GM23338 (cell line): ENCODE measurements around the gene CD33. TPM values are rescaled to one million over a fixed set of nuclear protein-coding genes. Genes with fewer than 3 reads are reported as not detected.

Source experiments
- ATAC-seq: fragments of 200-7000 bp; cut with Tn5 transposase; 3 replicates; pipeline ENCODE4 v1.9.1; 2020
- DNase-seq: peaks from one replicate; pipeline ENCODE4 v3.0.0-alpha.2; 2015; ENCODE audit warnings: low spot score
- H2AFZ ChIP-seq: fragments of 200-600 bp; sonication (generic); 2 replicates; pipeline ENCODE4 v1.8.0; 2016; ENCODE audit warnings: antibody characterized with exemption, mild to moderate bottlenecking, moderate library complexity
- H3F3A ChIP-seq: fragments of 200-600 bp; sonication (generic); replicated peaks from 2 replicates; pipeline ENCODE4 v1.8.0; 2017; ENCODE audit warnings: antibody characterized with exemption, mixed run types, low read depth
- H3K27ac ChIP-seq: fragments of 200-600 bp; sonication (generic); 2 replicates; pipeline ENCODE4 v1.6.1; 2016; ENCODE audit warnings: low read depth
- H3K27me3 ChIP-seq: fragments of 200-600 bp; sonication (generic); 2 replicates; pipeline ENCODE4 v1.8.0; 2016; ENCODE audit warnings: mild to moderate bottlenecking, mixed run types, moderate library complexity; ENCODE audit not compliant: insufficient read depth
- H3K36me3 ChIP-seq: fragments of 200-600 bp; sonication (generic); 2 replicates; pipeline ENCODE4 v1.8.0; 2016; ENCODE audit warnings: mild to moderate bottlenecking; ENCODE audit not compliant: insufficient read depth
- H3K4me1 ChIP-seq: fragments of 200-600 bp; sonication (generic); 2 replicates; pipeline ENCODE4 v1.8.0; 2016; ENCODE audit warnings: mild to moderate bottlenecking, moderate library complexity; ENCODE audit not compliant: insufficient read depth
- H3K4me2 ChIP-seq: fragments of 200-600 bp; sonication (generic); 2 replicates; pipeline ENCODE4 v1.7.1; 2017; ENCODE audit warnings: mixed run types
- H3K4me3 ChIP-seq: fragments of 200-600 bp; sonication (generic); 2 replicates; pipeline ENCODE4 v1.6.1; 2016; ENCODE audit warnings: mixed run types
- H3K79me2 ChIP-seq: fragments of 200-600 bp; sonication (generic); replicated peaks from 2 replicates; pipeline ENCODE4 v1.8.0; 2017; ENCODE audit warnings: mild to moderate bottlenecking; ENCODE audit not compliant: insufficient read depth
- H3K9me2 ChIP-seq: fragments of 200-600 bp; sonication (generic); 2 replicates; pipeline ENCODE4 v1.8.0; 2017; ENCODE audit not compliant: insufficient read depth
- H4K20me1 ChIP-seq: fragments of 200-600 bp; sonication (generic); replicated peaks from 2 replicates; pipeline ENCODE4 v1.8.0; 2017; ENCODE audit warnings: mild to moderate bottlenecking; ENCODE audit not compliant: insufficient read depth
- H3K27ac Mint-ChIP-seq: 2 replicates; pipeline ENCODE4 v1.8.0; 2020; ENCODE audit warnings: inconsistent platforms, mild to moderate bottlenecking, moderate library complexity, mixed read lengths
- H3K27me3 Mint-ChIP-seq: 3 replicates; pipeline ENCODE4 v1.8.0; 2022; ENCODE audit warnings: low read depth, mild to moderate bottlenecking, moderate library complexity, mixed read lengths, inconsistent platforms; ENCODE audit not compliant: insufficient read depth, poor library complexity
- H3K36me3 Mint-ChIP-seq: 3 replicates; pipeline ENCODE4 v1.8.0; 2021; ENCODE audit warnings: low read depth, mild to moderate bottlenecking, inconsistent platforms, moderate library complexity, mixed read lengths
- H3K4me1 Mint-ChIP-seq: 3 replicates; pipeline ENCODE4 v1.8.0; 2020; ENCODE audit warnings: mild to moderate bottlenecking, inconsistent platforms, mixed read lengths
- H3K4me3 Mint-ChIP-seq: 3 replicates; pipeline ENCODE4 v1.8.0; 2021; ENCODE audit warnings: moderate library complexity, mild to moderate bottlenecking, inconsistent platforms, mixed read lengths
- H3K9me3 Mint-ChIP-seq: 3 replicates; pipeline ENCODE4 v1.8.0; 2020; ENCODE audit warnings: moderate library complexity, mild to moderate bottlenecking, inconsistent platforms, mixed read lengths
- CREB1 ChIP-seq: fragments of 250-450 bp; sonication (Bioruptor Pico); IDR thresholded peaks from 2 replicates; pipeline ENCODE4 v1.5.0; 2020; ENCODE audit warnings: low read depth, mild to moderate bottlenecking, moderate library complexity
- JUNB ChIP-seq: IDR thresholded peaks from one replicate; pipeline ENCODE4 v1.6.1; 2016; ENCODE audit warnings: antibody characterized with exemption; ENCODE audit not compliant: unreplicated experiment
- POLR2AphosphoS5 ChIP-seq: IDR thresholded peaks from 2 replicates; pipeline ENCODE4 v1.6.1; 2016; ENCODE audit warnings: antibody characterized with exemption, low read depth
- STAT1 ChIP-seq: IDR thresholded peaks from one replicate; pipeline ENCODE4 v1.6.1; 2016; ENCODE audit warnings: antibody characterized with exemption; ENCODE audit not compliant: unreplicated experiment
- ZNF331 ChIP-seq: fragments of 250-450 bp; sonication (Bioruptor Pico); IDR thresholded peaks from 2 replicates; pipeline ENCODE4 v1.5.0; 2020; ENCODE audit warnings: low read depth, mild to moderate bottlenecking, moderate library complexity
- polyA plus RNA-seq: library from polyadenylated mRNA; unstranded; fragments of >200 nt; fragmentation: Nextera tagmentation; extraction: Ambion mirVana; gene quantifications from 2 replicates; pipeline ENCODE4 v1.2.1, GENCODE V29; 2016
- total RNA-seq: library from RNA; depleted of rRNA; stranded (reverse); fragments of >200 nt; shearing (Covaris generic); gene quantifications from 2 replicates; pipeline ENCODE4 v1.2.3, GENCODE V29; 2014
- TF ChIP-seq, protein P1 (sequence below): fragments of 250-450 bp; sonication (Bioruptor Pico); IDR thresholded peaks from 2 replicates; pipeline ENCODE4 v1.5.0; 2020; ENCODE audit warnings: mild to moderate bottlenecking, moderate library complexity
- TF ChIP-seq, protein P2 (sequence below): IDR thresholded peaks from one replicate; pipeline ENCODE4 v1.6.1; 2018; ENCODE audit warnings: antibody characterized with exemption; ENCODE audit not compliant: unreplicated experiment

Gene CD33
- total and polyA plus RNA-seq, 2 experiments from 2014 or later: 0.45 TPM; not detected in 1

DNA sequence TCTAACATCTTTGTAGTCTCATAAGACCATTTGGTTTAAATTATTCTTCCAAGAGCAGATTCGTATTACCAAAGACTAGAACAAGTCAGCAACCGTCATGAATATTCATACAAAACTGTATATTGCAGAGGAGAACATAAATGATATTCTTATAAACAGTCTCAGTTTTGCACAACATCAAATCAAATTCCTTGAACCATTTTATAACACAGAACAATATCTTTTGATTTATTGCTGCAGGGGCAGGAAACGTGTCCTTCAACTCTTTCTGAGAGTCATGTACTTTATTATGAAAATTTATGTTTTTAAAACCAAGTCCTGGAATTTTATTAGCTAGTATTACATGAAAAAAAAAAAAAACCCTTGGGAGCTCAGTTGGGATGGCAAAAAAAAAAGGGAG, 52.2 kb downstream of the CD33 start (continued):
- TF ChIP-seq, protein P1, sequence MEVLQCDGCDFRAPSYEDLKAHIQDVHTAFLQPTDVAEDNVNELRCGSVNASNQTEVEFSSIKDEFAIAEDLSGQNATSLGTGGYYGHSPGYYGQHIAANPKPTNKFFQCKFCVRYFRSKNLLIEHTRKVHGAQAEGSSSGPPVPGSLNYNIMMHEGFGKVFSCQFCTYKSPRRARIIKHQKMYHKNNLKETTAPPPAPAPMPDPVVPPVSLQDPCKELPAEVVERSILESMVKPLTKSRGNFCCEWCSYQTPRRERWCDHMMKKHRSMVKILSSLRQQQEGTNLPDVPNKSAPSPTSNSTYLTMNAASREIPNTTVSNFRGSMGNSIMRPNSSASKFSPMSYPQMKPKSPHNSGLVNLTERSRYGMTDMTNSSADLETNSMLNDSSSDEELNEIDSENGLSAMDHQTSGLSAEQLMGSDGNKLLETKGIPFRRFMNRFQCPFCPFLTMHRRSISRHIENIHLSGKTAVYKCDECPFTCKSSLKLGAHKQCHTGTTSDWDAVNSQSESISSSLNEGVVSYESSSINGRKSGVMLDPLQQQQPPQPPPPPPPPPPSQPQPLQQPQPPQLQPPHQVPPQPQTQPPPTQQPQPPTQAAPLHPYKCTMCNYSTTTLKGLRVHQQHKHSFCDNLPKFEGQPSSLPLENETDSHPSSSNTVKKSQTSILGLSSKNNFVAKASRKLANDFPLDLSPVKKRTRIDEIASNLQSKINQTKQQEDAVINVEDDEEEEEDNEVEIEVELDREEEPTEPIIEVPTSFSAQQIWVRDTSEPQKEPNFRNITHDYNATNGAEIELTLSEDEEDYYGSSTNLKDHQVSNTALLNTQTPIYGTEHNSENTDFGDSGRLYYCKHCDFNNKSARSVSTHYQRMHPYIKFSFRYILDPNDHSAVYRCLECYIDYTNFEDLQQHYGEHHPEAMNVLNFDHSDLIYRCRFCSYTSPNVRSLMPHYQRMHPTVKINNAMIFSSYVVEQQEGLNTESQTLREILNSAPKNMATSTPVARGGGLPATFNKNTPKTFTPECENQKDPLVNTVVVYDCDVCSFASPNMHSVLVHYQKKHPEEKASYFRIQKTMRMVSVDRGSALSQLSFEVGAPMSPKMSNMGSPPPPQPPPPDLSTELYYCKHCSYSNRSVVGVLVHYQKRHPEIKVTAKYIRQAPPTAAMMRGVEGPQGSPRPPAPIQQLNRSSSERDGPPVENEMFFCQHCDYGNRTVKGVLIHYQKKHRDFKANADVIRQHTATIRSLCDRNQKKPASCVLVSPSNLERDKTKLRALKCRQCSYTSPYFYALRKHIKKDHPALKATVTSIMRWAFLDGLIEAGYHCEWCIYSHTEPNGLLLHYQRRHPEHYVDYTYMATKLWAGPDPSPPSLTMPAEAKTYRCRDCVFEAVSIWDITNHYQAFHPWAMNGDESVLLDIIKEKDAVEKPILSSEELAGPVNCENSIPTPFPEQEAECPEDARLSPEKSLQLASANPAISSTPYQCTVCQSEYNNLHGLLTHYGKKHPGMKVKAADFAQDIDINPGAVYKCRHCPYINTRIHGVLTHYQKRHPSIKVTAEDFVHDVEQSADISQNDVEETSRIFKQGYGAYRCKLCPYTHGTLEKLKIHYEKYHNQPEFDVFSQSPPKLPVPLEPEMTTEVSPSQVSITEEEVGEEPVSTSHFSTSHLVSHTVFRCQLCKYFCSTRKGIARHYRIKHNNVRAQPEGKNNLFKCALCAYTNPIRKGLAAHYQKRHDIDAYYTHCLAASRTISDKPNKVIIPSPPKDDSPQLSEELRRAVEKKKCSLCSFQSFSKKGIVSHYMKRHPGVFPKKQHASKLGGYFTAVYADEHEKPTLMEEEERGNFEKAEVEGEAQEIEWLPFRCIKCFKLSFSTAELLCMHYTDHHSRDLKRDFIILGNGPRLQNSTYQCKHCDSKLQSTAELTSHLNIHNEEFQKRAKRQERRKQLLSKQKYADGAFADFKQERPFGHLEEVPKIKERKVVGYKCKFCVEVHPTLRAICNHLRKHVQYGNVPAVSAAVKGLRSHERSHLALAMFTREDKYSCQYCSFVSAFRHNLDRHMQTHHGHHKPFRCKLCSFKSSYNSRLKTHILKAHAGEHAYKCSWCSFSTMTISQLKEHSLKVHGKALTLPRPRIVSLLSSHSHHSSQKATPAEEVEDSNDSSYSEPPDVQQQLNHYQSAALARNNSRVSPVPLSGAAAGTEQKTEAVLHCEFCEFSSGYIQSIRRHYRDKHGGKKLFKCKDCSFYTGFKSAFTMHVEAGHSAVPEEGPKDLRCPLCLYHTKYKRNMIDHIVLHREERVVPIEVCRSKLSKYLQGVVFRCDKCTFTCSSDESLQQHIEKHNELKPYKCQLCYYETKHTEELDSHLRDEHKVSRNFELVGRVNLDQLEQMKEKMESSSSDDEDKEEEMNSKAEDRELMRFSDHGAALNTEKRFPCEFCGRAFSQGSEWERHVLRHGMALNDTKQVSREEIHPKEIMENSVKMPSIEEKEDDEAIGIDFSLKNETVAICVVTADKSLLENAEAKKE: no peak

DNA sequence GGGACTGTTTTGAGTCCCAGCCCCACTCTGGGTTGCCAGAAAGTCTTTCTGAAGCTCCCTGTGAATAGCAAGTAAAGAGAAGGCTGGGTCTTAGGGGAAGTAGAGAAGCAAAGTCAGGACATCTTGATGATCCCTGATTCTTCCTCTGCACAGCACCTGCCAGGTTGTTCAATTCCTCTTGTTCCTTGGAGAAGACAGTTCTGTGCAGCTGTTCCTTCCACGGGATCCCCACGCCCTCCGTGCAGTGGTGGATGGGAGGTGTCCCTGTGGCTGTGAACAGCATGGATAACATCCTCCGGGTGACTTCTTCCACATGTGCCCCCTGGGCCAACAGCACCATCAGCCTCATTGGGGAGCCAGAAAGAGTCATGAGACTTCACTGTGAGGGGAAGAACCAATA, 57.5 kb downstream of the CD33 start:
- no peaks in the 10 kb centered on the region for H3K79me2 ChIP-seq
- ATAC-seq (no peak), DNase-seq (no peak)
- Mint-ChIP-seq H3K4me3 (no peak overlapping the region), H3K9me3 (peaks cover 34% of the 10 kb centered on the region), H3K4me1 (no peaks in the 10 kb centered on the region), H3K27me3 (peaks cover 17% of the 10 kb centered on the region), H3K27ac (no peak overlapping the region), H3K36me3 (peaks cover 4% of the 10 kb centered on the region; the same call in 1 of the 3 replicates)
- TF ChIP-seq JUNB (no peak), CREB1 (CRISPR knock-in tag) (no peak), ZNF331 (CRISPR knock-in tag) (no peak), STAT1 (no peak), POLR2AphosphoS5 (no peak)
- TF ChIP-seq, protein P2, sequence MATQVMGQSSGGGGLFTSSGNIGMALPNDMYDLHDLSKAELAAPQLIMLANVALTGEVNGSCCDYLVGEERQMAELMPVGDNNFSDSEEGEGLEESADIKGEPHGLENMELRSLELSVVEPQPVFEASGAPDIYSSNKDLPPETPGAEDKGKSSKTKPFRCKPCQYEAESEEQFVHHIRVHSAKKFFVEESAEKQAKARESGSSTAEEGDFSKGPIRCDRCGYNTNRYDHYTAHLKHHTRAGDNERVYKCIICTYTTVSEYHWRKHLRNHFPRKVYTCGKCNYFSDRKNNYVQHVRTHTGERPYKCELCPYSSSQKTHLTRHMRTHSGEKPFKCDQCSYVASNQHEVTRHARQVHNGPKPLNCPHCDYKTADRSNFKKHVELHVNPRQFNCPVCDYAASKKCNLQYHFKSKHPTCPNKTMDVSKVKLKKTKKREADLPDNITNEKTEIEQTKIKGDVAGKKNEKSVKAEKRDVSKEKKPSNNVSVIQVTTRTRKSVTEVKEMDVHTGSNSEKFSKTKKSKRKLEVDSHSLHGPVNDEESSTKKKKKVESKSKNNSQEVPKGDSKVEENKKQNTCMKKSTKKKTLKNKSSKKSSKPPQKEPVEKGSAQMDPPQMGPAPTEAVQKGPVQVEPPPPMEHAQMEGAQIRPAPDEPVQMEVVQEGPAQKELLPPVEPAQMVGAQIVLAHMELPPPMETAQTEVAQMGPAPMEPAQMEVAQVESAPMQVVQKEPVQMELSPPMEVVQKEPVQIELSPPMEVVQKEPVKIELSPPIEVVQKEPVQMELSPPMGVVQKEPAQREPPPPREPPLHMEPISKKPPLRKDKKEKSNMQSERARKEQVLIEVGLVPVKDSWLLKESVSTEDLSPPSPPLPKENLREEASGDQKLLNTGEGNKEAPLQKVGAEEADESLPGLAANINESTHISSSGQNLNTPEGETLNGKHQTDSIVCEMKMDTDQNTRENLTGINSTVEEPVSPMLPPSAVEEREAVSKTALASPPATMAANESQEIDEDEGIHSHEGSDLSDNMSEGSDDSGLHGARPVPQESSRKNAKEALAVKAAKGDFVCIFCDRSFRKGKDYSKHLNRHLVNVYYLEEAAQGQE: no peak
- no peak overlapping the region for H3K4me2 ChIP-seq
- H3K4me1 ChIP-seq: no peaks in the 10 kb centered on the region
- H3K27ac ChIP-seq: no peak overlapping the region
- H3F3A ChIP-seq: no peaks in the 10 kb centered on the region
- no peaks in the 10 kb centered on the region for H4K20me1 ChIP-seq
- no peak overlapping the region for H3K4me3 ChIP-seq
- no peak overlapping the region for H2AFZ ChIP-seq
- H3K9me2 ChIP-seq: no peaks in the 10 kb centered on the region
- no peaks in the 10 kb centered on the region for H3K27me3 ChIP-seq
- H3K36me3 ChIP-seq: no peaks in the 10 kb centered on the region
